GM12874 (cell line): ENCODE results near the gene TAB2.

Source experiments
- CTCF ChIP-seq: IDR thresholded peaks from 2 replicates; pipeline ENCODE4 v1.5.1; 2011; ENCODE audit warnings: low read depth, mild to moderate bottlenecking, control low read depth, low read length, moderate library complexity; ENCODE audit not compliant: insufficient read depth

TAB2 gene

DNA sequence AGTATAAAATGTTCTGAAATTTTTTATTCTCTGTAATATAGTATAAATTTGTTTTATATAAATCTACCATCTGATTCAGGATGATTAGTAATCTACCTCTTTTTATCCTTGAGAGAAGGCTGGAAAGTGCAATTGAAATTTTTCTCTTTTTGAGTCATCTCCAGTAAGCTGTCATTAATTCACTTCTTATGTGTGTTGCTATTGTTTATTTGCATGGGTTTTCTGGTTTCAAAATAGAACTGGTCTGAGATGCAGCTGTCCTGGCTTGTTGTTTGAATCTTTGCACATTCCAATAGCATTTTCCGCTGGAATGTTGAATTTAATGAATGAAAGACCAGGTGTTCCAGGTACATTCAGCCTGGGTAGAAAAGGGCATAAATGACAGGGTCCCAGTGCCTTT lies 24.3 kb upstream of the TAB2 start:
- TF ChIP-seq CTCF, result no peak

DNA sequence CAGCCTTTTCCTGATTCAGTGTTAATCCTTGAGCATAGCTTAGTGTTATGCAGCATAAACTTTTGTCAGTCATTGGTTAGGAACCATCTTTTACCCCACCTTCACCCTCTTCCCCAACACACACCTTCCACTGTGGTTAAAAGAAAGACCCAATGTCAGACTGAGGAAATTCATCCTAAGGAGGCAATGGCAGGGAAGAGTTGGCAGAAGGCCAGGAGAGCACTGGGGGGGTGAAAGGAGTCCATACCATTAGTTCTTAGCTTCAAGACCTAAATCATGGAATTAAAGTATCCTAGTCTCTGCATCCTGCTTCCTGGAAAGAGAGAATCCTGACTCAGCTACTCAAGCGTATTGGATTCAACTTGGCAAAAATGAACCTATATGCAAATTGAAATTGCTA lies 16.9 kb upstream of the TAB2 start:
- no peak for TF ChIP-seq CTCF

GRCh38 chr6:149302723-149303122 lies 14.8 kb upstream of the TAB2 start:
- no peak for TF ChIP-seq CTCF

GRCh38 chr6:149303468-149303867 lies 14.0 kb upstream of the TAB2 start:
- TF ChIP-seq CTCF, result no peak

GRCh38 chr6:149305372-149305771 lies 12.1 kb upstream of the TAB2 start:
- no peak for TF ChIP-seq CTCF

DNA sequence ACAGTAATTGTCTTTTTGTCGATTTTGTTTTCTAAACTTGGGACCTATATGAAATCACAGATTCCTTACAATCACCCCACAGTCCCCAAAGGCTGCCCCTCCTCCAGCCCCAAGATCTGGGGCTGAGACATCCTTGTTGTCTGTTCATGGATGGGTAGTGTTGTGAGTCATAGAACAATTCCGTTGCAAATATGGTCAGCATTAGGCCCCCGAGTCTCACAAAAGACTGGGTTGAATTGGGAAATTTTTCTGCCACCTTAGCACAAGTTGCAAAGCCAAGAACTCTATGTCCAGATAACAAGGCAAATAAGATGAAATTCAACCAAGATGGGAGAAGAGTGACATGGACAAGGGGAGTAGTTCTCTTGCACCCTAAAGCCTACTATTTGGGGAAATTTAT lies 10.5 kb upstream of the TAB2 start:
- TF ChIP-seq CTCF, result no peak

DNA sequence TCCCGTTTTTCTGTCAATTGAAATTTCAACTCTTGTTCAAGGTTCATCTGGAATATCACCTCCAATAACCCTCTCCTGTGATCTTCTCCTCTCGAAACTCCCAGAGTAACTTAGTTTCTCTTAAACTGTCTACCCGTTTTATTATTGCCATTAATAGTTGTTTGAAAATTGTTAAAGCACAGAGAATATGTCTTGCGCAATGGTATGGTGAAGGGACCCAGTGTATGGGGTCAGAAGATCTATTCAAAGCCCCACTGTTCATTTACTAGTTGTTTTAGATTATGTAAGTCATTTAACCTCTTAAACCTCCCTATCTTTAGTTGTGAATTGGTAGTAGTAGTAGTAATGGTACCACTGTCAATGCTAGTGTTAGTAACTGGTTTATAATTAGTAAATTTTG lies 6.2 kb upstream of the TAB2 start:
- no peak for TF ChIP-seq CTCF

GRCh38 chr6:149311766-149312165 lies 5.7 kb upstream of the TAB2 start:
- TF ChIP-seq CTCF, result no peak
